K562 (cell line): ENCODE results near the gene ZC3H10. TPM values are rescaled to one million over a fixed set of nuclear protein-coding genes. Genes with fewer than 3 reads are reported as not detected.

ENCODE experiments used
- ARNT ChIP-seq, 2 experiments: fragments of 450-650 bp; IDR thresholded peaks; 2 replicates each; pipeline ENCODE4 v1.6.1; 2016; ENCODE audit warnings: mild to moderate bottlenecking in 1 of 2
- ASH1L ChIP-seq: fragments of 450-650 bp; IDR thresholded peaks from 2 replicates; pipeline ENCODE4 v1.6.1; 2018; ENCODE audit warnings: borderline replicate concordance, mild to moderate bottlenecking, low read depth; ENCODE audit not compliant: partially characterized antibody
- BHLHE40 ChIP-seq: IDR thresholded peaks from 2 replicates; pipeline ENCODE4 v1.6.1; 2011; ENCODE audit warnings: low read length, improper control_type of control experiment
- CBFA2T3 ChIP-seq: fragments of 450-650 bp; IDR thresholded peaks from 2 replicates; pipeline ENCODE4 v1.6.1; 2017
- CBX8 ChIP-seq: fragments of 200-600 bp; sonication (generic); IDR thresholded peaks from 2 replicates; pipeline ENCODE4 v1.6.1; 2012; ENCODE audit warnings: borderline replicate concordance, mixed run types, low read depth, mild to moderate bottlenecking, moderate library complexity, mixed read lengths, low read length, control low read depth, inconsistent platforms; ENCODE audit not compliant: poor library complexity, severe bottlenecking; ENCODE audit errors: extremely low read depth
- CCNT2 ChIP-seq: IDR thresholded peaks from 2 replicates; pipeline ENCODE4 v1.6.1; 2011; ENCODE audit warnings: borderline replicate concordance, low read depth, mild to moderate bottlenecking, moderate library complexity, mixed read lengths, low read length; ENCODE audit not compliant: insufficient read length; ENCODE audit errors: extremely low read depth
- FOXA1 ChIP-seq: fragments of 450-650 bp; IDR thresholded peaks from 2 replicates; pipeline ENCODE4 v1.6.1; 2016; ENCODE audit warnings: mild to moderate bottlenecking, borderline replicate concordance
- FOXJ2 ChIP-seq: fragments of 200-800 bp; sonication (Bioruptor generic); IDR thresholded peaks from 2 replicates; pipeline ENCODE4 v1.6.1; 2016; ENCODE audit warnings: missing genetic modification characterization, missing compliant biosample characterization
- HNRNPL ChIP-seq: fragments of 200-400 bp; formaldehyde crosslinking; IDR thresholded peaks from 2 replicates; pipeline ENCODE4 v1.6.1; 2017; ENCODE audit warnings: low read depth, mild to moderate bottlenecking, low read length
- L3MBTL2 ChIP-seq: fragments of 450-650 bp; IDR thresholded peaks from 2 replicates; pipeline ENCODE4 v1.6.1; 2016; ENCODE audit warnings: mild to moderate bottlenecking, moderate library complexity
- MED1 ChIP-seq: sonication (generic); formaldehyde crosslinking; IDR thresholded peaks from 2 replicates; pipeline ENCODE4 v1.8.1; 2023; ENCODE audit warnings: missing genetic modification reagents, borderline replicate concordance
- MYC ChIP-seq, 2 experiments: fragments of 250-450 bp in 1 of 2; sonication (Bioruptor Pico) in 1 of 2; IDR thresholded peaks; 2 replicates each; pipeline versions ENCODE4 v1.5.1 to v1.6.1; 2012 to 2021; ENCODE audit warnings: low read depth in 2 of 2, borderline replicate concordance in 1 of 2, improper control_type of control experiment in 1 of 2, low read length in 1 of 2, mild to moderate bottlenecking in 1 of 2, moderate library complexity in 1 of 2
- NCOA4 ChIP-seq: fragments of 450-650 bp; IDR thresholded peaks from 2 replicates; pipeline ENCODE4 v1.6.1; 2018; ENCODE audit warnings: mild to moderate bottlenecking; ENCODE audit not compliant: partially characterized antibody
- NR1H2 ChIP-seq: sonication (generic); formaldehyde crosslinking; IDR thresholded peaks from 2 replicates; pipeline ENCODE4 v1.4.0; 2020; ENCODE audit warnings: mild to moderate bottlenecking, missing genetic modification reagents
- SIN3B ChIP-seq: fragments of 450-650 bp; IDR thresholded peaks from 2 replicates; pipeline ENCODE4 v1.6.1; 2017; ENCODE audit warnings: low read depth, mild to moderate bottlenecking, moderate library complexity
- SREBF1 ChIP-seq: fragments of 150-350 bp; IDR thresholded peaks from 2 replicates; pipeline ENCODE4 v1.6.1; 2014; ENCODE audit warnings: antibody characterized with exemption, low read depth, low read length, borderline replicate concordance
- SRSF9 ChIP-seq: fragments of 200-400 bp; formaldehyde crosslinking; IDR thresholded peaks from 2 replicates; pipeline ENCODE4 v1.6.1; 2017; ENCODE audit warnings: low read depth, low read length, borderline replicate concordance
- ZBTB8A ChIP-seq: fragments of 450-650 bp; IDR thresholded peaks from 2 replicates; pipeline ENCODE4 v1.6.1; 2018; ENCODE audit warnings: mild to moderate bottlenecking, moderate library complexity; ENCODE audit not compliant: partially characterized antibody
- ZFPM2 ChIP-seq: fragments of 250-450 bp; sonication (Bioruptor Pico); IDR thresholded peaks from 2 replicates; pipeline ENCODE4 v1.5.1; 2022; ENCODE audit warnings: mild to moderate bottlenecking
- ZNF124 ChIP-seq: sonication (generic); formaldehyde crosslinking; IDR thresholded peaks from 2 replicates; pipeline ENCODE4 v1.8.1; 2022; ENCODE audit warnings: missing genetic modification reagents
- ZNF175 ChIP-seq: fragments of 200-800 bp; sonication (Bioruptor generic); IDR thresholded peaks from 2 replicates; pipeline ENCODE4 v1.6.1; 2016; ENCODE audit warnings: low read depth, mild to moderate bottlenecking, missing genetic modification characterization, missing compliant biosample characterization
- ZNF282 ChIP-seq: sonication (generic); formaldehyde crosslinking; IDR thresholded peaks from 2 replicates; pipeline ENCODE4 v1.8.1; 2023; ENCODE audit warnings: missing genetic modification reagents
- ZNF583 ChIP-seq: fragments of 250-450 bp; sonication (Bioruptor Pico); IDR thresholded peaks from 2 replicates; pipeline ENCODE4 v1.4.0; 2020
- ZNF586 ChIP-seq: fragments of 450-650 bp; formaldehyde crosslinking; conservative IDR thresholded peaks from 2 replicates; pipeline ENCODE4 v1.4.0; 2020; ENCODE audit warnings: mild to moderate bottlenecking, moderate library complexity
- polyA plus RNA-seq, 8 experiments: library from polyadenylated mRNA; depleted of rRNA in 4 of 8; stranded (reverse) in 5 of 8; unstranded in 3 of 8; fragments of >200 nt; fragmentation: Nextera tagmentation in 2 of 8; fragmentation: Illumina TruSeq in 1 of 8; extraction: Ambion mirVana in 2 of 8; extraction: Trizol in 1 of 8; gene quantifications; 2 replicates each; pipeline versions ENCODE4 v1.2.1 to v1.2.3, GENCODE V29; 2011 to 2014; ENCODE audit warnings: inconsistent platforms in 1 of 8, missing spikeins in 1 of 8
- total RNA-seq, 7 experiments: library from RNA; depleted of rRNA in 6 of 7; stranded (reverse); fragments of >200 nt in 6 of 7; fragmentation: Illumina TruSeq in 2 of 7; extraction: Trizol in 2 of 7; gene quantifications; 2 replicates each; pipeline versions ENCODE4 v1.2.1 to v1.2.3, GENCODE V29; 2011 to 2021; ENCODE audit warnings: low replicate concordance in 1 of 7
- TF ChIP-seq, protein P1 (sequence below), 2 experiments: IDR thresholded peaks; 2 replicates each; pipeline ENCODE4 v1.6.1; 2012; ENCODE audit warnings: improper control_type of control experiment in 2 of 2, low read depth in 2 of 2, low read length in 2 of 2, borderline replicate concordance in 1 of 2
- TF ChIP-seq, protein P2 (sequence below): fragments of 450-650 bp; IDR thresholded peaks from 2 replicates; pipeline ENCODE4 v1.6.1; 2016

ZC3H10 gene
- total and polyA plus RNA-seq, 9 of the 15 experiments (the other 6 are each of a cell fraction or from before 2014, with no cell fraction given), result 0.31 to 4.1 (median 1.6) TPM

DNA sequence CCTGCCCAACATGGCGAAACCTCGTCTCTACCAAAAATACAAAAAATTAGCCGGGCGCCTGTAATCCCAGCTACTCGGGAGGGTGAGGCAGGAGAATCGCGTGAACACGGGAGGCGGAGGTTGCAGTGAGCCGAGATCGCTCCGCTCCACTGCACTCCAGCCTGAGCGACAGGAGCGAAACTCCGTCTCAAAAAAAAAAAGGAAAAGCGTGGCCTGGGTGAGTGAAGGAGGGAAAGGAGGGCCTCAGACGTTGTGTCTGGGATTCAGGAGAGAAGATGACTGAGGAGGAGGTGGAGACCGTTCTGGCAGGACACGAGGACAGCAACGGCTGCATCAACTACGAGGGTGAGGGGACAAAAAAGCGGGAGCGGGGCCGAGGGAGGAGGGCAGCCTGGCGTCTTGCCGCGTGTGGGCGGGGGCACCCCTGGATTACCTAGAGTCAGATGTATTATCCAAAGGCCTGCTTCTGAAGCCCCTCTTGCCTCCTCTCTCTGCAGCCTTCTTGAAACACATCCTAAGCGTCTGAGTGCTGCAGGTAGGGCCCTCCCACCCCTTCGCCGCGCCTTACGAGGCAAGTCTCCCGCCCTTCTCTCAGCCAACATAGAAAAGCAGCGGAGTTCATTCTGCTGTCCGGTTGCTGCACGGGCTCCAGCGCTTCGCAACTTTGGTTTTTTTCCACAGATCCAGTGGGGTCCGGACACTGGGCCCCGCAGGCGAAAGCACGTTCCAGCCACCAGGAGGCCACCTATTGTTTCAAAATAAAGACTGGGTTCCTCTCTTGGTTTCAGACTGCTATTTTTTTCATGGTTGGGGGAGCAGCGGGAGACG lies 39.3 kb downstream of the ZC3H10 start (continued):
- no peak for TF ChIP-seq BHLHE40
- TF ChIP-seq ZNF583 (CRISPR knock-in tag), result no peak
- TF ChIP-seq ZNF175 (CRISPR knock-in tag), result no peak
- TF ChIP-seq ARNT (IDR thresholded peaks at IDR 0.05), result no peak
- TF ChIP-seq MED1, result no peak
- no peak for TF ChIP-seq NR1H2 (CRISPR knock-in tag)
- peak; percentile 88 for TF ChIP-seq L3MBTL2
- no peak for TF ChIP-seq CBX8
- no peak for TF ChIP-seq CCNT2
- no peak for TF ChIP-seq ZNF586
- TF ChIP-seq SREBF1, result no peak
- no peak for TF ChIP-seq ZBTB8A
- TF ChIP-seq ZNF124, result no peak
- TF ChIP-seq, protein P1, sequence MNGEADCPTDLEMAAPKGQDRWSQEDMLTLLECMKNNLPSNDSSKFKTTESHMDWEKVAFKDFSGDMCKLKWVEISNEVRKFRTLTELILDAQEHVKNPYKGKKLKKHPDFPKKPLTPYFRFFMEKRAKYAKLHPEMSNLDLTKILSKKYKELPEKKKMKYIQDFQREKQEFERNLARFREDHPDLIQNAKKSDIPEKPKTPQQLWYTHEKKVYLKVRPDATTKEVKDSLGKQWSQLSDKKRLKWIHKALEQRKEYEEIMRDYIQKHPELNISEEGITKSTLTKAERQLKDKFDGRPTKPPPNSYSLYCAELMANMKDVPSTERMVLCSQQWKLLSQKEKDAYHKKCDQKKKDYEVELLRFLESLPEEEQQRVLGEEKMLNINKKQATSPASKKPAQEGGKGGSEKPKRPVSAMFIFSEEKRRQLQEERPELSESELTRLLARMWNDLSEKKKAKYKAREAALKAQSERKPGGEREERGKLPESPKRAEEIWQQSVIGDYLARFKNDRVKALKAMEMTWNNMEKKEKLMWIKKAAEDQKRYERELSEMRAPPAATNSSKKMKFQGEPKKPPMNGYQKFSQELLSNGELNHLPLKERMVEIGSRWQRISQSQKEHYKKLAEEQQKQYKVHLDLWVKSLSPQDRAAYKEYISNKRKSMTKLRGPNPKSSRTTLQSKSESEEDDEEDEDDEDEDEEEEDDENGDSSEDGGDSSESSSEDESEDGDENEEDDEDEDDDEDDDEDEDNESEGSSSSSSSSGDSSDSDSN (IDR thresholded peaks at IDR 0.05; ENCODE audit: borderline replicate concordance in 1 of 2, low read depth in 2 of 2, low read length in 2 of 2), result no peak
- no peak for TF ChIP-seq HNRNPL
- TF ChIP-seq MYC (IDR thresholded peaks at IDR 0.05; ENCODE audit: low read depth, low read length), result no peak
- TF ChIP-seq MYC (CRISPR knock-in tag; IDR thresholded peaks at IDR 0.05; ENCODE audit: borderline replicate concordance, low read depth), result no peak
- no peak for TF ChIP-seq ASH1L
- no peak for TF ChIP-seq FOXA1
- TF ChIP-seq, protein P2, sequence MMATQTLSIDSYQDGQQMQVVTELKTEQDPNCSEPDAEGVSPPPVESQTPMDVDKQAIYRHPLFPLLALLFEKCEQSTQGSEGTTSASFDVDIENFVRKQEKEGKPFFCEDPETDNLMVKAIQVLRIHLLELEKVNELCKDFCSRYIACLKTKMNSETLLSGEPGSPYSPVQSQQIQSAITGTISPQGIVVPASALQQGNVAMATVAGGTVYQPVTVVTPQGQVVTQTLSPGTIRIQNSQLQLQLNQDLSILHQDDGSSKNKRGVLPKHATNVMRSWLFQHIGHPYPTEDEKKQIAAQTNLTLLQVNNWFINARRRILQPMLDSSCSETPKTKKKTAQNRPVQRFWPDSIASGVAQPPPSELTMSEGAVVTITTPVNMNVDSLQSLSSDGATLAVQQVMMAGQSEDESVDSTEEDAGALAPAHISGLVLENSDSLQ, result peak; percentile 44; the same call in 1 of the 2 replicates
- TF ChIP-seq ZFPM2 (CRISPR knock-in tag), result no peak
- no peak for TF ChIP-seq SRSF9
- no peak for TF ChIP-seq CBFA2T3
- TF ChIP-seq SIN3B, result 0 out of 2 replicates have a peak, but pooled peaks have one; percentile 17
- TF ChIP-seq FOXJ2 (tag), result no peak
- no peak for TF ChIP-seq ZNF282 (CRISPR knock-in tag)
- no peak for TF ChIP-seq NCOA4
